Measurements from ENCODE around the gene PITHD1. TPM values are rescaled to one million over a fixed set of nuclear protein-coding genes. Genes with fewer than 3 reads are reported as not detected.

Gene PITHD1
- total RNA-seq, 2 donors from 2014 or later = 31.9 to 32.3 TPM

DNA sequence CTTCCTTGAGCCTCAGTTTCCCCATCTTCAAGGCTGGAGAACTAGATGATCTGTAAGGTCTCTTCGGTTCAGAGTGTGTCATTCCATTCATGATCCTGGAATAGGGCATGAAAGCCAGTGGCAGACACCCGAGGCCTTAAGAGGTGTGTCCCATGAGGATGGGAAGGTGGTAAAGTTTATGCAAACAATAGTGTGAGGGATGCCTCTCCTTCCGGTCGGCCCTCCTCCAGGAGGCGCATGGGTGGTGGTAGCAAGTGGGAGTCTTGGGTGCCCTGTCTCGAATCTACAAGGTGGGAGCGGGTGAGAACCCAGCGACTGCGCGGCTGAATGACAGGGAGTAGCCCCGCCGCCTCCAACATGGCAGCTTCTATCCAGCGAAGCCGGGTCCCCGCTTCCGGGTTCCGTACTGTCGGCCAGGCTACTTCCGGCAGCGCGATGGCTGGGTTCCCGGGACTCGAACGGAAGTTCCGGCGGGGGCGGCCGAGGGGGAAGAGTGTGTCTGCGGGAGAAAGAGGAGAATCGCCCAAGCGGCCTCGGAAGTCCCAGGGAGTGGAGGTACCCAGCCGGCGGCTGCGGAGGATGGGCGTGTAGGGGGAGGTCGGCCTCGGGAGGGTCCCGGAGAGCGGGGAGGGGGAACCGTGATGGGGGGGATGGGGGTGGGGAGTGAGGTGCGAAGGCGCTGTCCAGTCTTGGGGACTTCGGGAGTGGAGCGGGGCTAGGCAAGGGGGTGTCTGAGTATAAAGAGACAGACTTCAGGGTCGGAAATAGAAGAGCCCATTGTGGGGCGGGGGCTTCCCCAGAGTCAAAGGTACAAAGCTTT is 12.7 kb downstream of the PITHD1 start, which contains the start of gene LYPLA2:
Gene LYPLA2 (plus strand): TSS at position 450 of the 820 bp plus-strand sequence. CDS start 1,538 bp downstream, outside the sequence.
- Histone ChIP-seq H3K9me3 (no peaks in the 10 kb centered on the region), H3K27me3 (no peaks in the 10 kb centered on the region), H3K4me1 (peaks cover 30% of the 10 kb centered on the region), H3K4me3 (peak within 1 kb of the TSS; percentile 73 to 88), H3K27ac (peak within 1 kb of the TSS; percentile 43 to 72 (median 60)), H3K36me3 (replicated peaks in 1 of 2; ENCODE audit: insufficient read depth in 1 of 2, low read depth in 2 of 2) (peaks cover 3% of the 10 kb centered on the region in 2 donors)
- intact Hi-C loops (cut with DNase I) = no loop called here
- WGBS, 2 donors = 1% methylated on average over 34 to 47 of the region's 47 CpGs
- peak; percentile 93 for ATAC-seq
- TF ChIP-seq POLR2A (IDR thresholded peaks at IDR 0.05) = peak; percentile 10 to 63 (median 61)
- TF ChIP-seq, protein P1, sequence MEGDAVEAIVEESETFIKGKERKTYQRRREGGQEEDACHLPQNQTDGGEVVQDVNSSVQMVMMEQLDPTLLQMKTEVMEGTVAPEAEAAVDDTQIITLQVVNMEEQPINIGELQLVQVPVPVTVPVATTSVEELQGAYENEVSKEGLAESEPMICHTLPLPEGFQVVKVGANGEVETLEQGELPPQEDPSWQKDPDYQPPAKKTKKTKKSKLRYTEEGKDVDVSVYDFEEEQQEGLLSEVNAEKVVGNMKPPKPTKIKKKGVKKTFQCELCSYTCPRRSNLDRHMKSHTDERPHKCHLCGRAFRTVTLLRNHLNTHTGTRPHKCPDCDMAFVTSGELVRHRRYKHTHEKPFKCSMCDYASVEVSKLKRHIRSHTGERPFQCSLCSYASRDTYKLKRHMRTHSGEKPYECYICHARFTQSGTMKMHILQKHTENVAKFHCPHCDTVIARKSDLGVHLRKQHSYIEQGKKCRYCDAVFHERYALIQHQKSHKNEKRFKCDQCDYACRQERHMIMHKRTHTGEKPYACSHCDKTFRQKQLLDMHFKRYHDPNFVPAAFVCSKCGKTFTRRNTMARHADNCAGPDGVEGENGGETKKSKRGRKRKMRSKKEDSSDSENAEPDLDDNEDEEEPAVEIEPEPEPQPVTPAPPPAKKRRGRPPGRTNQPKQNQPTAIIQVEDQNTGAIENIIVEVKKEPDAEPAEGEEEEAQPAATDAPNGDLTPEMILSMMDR (IDR thresholded peaks at IDR 0.05) = no peak
- peak; percentile 92 to 95 (median 92) for DNase-seq

DNA sequence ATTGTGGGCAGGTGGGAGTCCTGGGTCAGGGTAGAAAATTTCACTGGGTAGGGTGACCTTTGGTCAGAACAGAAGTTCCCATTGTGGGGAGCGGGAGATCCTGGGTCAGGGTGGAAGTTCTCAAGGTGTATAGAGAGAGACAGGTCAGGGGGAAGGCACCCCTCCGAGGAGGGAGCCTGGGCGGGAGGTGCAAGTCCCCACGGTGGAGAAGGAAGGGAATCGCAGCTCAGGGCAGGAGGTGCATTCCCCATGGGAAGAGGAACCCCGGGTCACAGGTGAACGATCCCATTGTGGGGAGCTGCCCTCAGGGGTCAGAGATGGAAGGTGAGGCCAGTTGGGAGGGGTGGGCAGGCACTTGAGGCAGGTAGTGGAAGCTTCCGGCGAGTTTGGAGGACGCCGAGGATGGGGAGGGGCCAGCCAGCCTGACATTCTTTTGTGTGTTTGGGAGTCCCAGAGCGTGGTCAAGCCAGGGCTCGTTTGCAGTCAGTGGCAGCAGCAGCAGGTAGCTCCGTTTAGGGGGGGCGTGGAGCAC is 13.4 kb downstream of the PITHD1 start:
- DNase-seq (peak in 1 of 4 donors; percentile 29), ATAC-seq (no peak)

DNA sequence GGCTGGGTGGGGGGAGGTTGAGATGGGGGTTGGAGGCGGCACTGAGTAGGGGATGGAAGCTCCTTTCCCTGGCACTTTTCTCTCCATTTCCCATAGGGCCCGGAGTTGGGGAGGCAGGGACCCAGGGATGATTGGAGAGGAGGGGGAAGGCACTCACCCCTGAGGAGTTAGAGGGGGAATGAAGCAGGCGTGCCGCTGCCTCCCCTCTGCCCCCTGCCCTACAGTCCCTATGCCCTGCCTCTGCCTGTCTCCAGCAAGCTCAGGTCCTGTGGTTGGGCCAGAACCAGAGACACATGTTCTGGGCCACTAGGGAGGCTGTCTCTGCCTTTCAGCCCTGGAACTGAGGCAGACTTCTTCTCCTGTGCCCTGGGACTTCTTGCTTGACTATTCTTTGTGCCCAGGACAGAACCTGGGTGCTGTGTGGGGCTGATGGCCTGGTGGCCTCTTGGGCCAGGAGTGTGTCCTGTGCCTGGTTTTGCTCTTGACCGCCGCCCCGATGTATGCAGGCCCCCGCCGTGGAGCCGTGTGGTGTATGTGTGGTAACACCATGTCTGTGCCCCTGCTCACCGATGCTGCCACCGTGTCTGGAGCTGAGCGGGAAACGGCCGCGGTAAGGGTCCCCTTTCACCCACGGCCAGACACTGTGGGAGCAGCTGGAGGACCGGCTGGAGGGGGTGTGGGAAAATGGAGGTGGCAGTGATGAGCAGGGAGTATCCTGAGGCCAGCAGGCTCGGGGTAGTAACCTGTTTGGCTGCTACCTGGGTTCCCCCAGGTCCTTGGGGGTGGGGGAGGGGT is 14.1 kb downstream of the PITHD1 start:
- Histone ChIP-seq H3K4me1 (peaks cover 30% of the 10 kb centered on the region), H3K27ac (no peak overlapping the region), H3K27me3 (no peaks in the 10 kb centered on the region), H3K4me3 (no peak overlapping the region), H3K36me3 (replicated peaks in 1 of 2; ENCODE audit: insufficient read depth in 1 of 2, low read depth in 2 of 2) (no peaks in the 10 kb centered on the region), H3K9me3 (no peaks in the 10 kb centered on the region)
- intact Hi-C loops (cut with DNase I) = no loop called here
- WGBS, 2 donors = 49 to 66% methylated on average over 5 to 19 of the region's 19 CpGs
- TF ChIP-seq POLR2A (IDR thresholded peaks at IDR 0.05) = no peak
- TF ChIP-seq, protein P1 (IDR thresholded peaks at IDR 0.05) = no peak
- ATAC-seq = no peak
- DNase-seq = no peak

More for the DNA sequence above, 13.4 kb downstream of the PITHD1 start:
- Histone ChIP-seq H3K4me1 (peaks cover 30% of the 10 kb centered on the region), H3K36me3 (replicated peaks in 1 of 2; ENCODE audit: insufficient read depth in 1 of 2, low read depth in 2 of 2) (no peaks in the 10 kb centered on the region), H3K9me3 (no peaks in the 10 kb centered on the region), H3K27ac (peak overlapping the region; percentile 43 to 72 (median 60)), H3K27me3 (no peaks in the 10 kb centered on the region), H3K4me3 (peak overlapping the region; percentile 73 to 88)
- TF ChIP-seq, protein P1 (IDR thresholded peaks at IDR 0.05) = no peak
- no peak for TF ChIP-seq POLR2A (IDR thresholded peaks at IDR 0.05)
- 0% methylated on average over 8 to 13 of the region's 15 CpGs for WGBS, 2 donors
- intact Hi-C loops (cut with DNase I) = no loop called here

DNA sequence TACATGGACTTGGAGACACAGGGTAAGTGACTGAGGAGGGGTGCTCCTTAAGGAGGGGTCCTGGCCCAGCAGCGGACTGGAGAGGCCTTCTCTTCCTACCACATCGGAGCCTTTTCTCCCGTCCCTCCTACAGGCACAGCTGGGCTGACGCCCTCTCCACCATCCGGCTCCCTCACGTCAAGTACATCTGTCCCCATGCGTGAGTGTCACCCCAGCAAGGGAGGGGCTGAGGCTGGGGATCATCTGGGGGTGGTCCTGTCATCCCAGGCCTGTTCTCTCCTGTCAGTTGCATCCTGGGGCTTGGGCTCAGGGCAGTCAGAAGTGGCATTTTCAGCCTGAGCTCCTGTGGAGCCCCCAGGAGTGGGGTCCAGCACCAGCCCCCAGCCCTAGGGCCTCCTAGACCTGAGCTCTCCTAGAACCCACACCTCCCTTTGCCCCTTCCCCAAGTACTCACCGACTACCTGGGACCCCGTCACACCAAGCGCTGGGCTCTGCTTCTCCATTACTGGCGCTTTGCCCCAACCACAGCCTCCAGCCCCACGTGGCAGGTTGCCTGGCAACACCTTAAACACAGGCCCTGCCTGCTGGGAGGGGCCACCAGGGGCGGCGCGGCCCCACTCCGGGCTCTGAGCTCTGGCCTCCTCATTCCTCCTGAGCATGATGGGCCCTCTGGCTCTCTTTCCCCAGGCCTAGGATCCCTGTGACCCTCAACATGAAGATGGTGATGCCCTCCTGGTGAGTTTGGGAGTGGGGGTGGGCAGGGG is 15.0 kb downstream of the PITHD1 start:
- Histone ChIP-seq H3K27me3 (no peaks in the 10 kb centered on the region), H3K4me3 (no peak overlapping the region), H3K27ac (peak overlapping the region in 1 of 4 donors; percentile 6), H3K9me3 (no peaks in the 10 kb centered on the region), H3K4me1 (peaks cover 37% of the 10 kb centered on the region), H3K36me3 (replicated peaks in 1 of 2; ENCODE audit: insufficient read depth in 1 of 2, low read depth in 2 of 2) (no peaks in the 10 kb centered on the region)
- DNase-seq (peak; percentile 44 to 82 (median 59)), ATAC-seq (no peak)
- intact Hi-C loops (cut with DNase I) = no loop called here
- TF ChIP-seq POLR2A (IDR thresholded peaks at IDR 0.05) = no peak
- TF ChIP-seq, protein P1 (IDR thresholded peaks at IDR 0.05) = no peak
- 52 to 90% methylated on average over 7 to 16 of the region's 16 CpGs for WGBS, 2 donors
